LNCaP clone FGC (cell line): ENCODE results near the gene PPP6R3.

Experiments
- DNase-seq: peaks from one replicate; pipeline ENCODE4 v3.0.0-alpha.2; 2011; ENCODE audit warnings: low read depth
- H3K4me3 ChIP-seq: 2 replicates; pipeline ENCODE4 v1.5.1; 2011; ENCODE audit warnings: mild to moderate bottlenecking, low read depth, low read length, control low read depth
- CTCF ChIP-seq: IDR thresholded peaks from 2 replicates; pipeline ENCODE4 v1.5.1; 2012; ENCODE audit warnings: mild to moderate bottlenecking; ENCODE audit not compliant: control insufficient read depth, insufficient read depth; ENCODE audit errors: extremely low read depth

The PPP6R3 gene

GRCh38 chr11:68596231-68596630 lies 135.7 kb downstream of the PPP6R3 start:
- no peak overlapping the region for H3K4me3 ChIP-seq
- no peak for TF ChIP-seq CTCF
- no peak for DNase-seq

GRCh38 chr11:68598816-68599653 lies 138.5 kb downstream of the PPP6R3 start:
- no peak overlapping the region for H3K4me3 ChIP-seq
- TF ChIP-seq CTCF = no peak
- no peak for DNase-seq

GRCh38 chr11:68601147-68601546 lies 140.6 kb downstream of the PPP6R3 start:
- no peak for TF ChIP-seq CTCF
- no peak for DNase-seq
- H3K4me3 ChIP-seq = no peak overlapping the region

GRCh38 chr11:68609761-68610160 lies 149.2 kb downstream of the PPP6R3 start:
- no peak for DNase-seq
- H3K4me3 ChIP-seq = no peak overlapping the region
- TF ChIP-seq CTCF = no peak

GRCh38 chr11:68610452-68611116 lies 150.0 kb downstream of the PPP6R3 start:
- peak; percentile 46 for TF ChIP-seq CTCF
- DNase-seq = no peak
- no peak overlapping the region for H3K4me3 ChIP-seq

- no peak for DNase-seq
- no peak overlapping the region for H3K4me3 ChIP-seq
- no peak for TF ChIP-seq CTCF
Observed at GRCh38 chr11:68615657-68616056, 155.1 kb downstream of the PPP6R3 start.
